ENCODE data around the gene CCDC15. TPM values are rescaled to one million over a fixed set of nuclear protein-coding genes. Genes with fewer than 3 reads are reported as not detected.

The CCDC15 gene
- total and polyA plus RNA-seq, 2 experiments from 2014 or later, result 1.1 to 2.3 TPM

GRCh38 chr11:125064070-125064469, 110.1 kb downstream of the CCDC15 start:
- WGBS (ENCODE audit: low lambda C conversion rate, missing lambda C conversion rate), result 63% methylated on average over 7 of the region's 7 CpGs
- H3K4me2 ChIP-seq, result peak overlapping the region; percentile 100
- H3K4me3 ChIP-seq, result no peak overlapping the region
- H2AFZ ChIP-seq, result no peak overlapping the region
- peaks cover 5% of the 10 kb centered on the region for H3K4me1 ChIP-seq (ENCODE audit: insufficient read depth)
- peaks cover 44% of the 10 kb centered on the region for H3K27me3 ChIP-seq
- H3K36me3 ChIP-seq (replicated peaks; ENCODE audit: insufficient read depth, low read depth), result no peaks in the 10 kb centered on the region
- H3K9me2 ChIP-seq (replicated peaks; ENCODE audit: insufficient read depth), result no peaks in the 10 kb centered on the region
- H3K27ac ChIP-seq, result no peak overlapping the region
- H4K20me1 ChIP-seq (ENCODE audit: insufficient read depth, poor library complexity, severe bottlenecking), result no peaks in the 10 kb centered on the region
- no peak for DNase-seq (ENCODE audit: low spot score)
- H3K79me2 ChIP-seq, result no peaks in the 10 kb centered on the region
- H3K9me3 ChIP-seq (ENCODE audit: low read depth), result no peaks in the 10 kb centered on the region
- no peak for TF ChIP-seq EZH2 (IDR thresholded peaks at IDR 0.05; ENCODE audit: borderline replicate concordance)
- no peak for TF ChIP-seq EZH2phosphoT487 (IDR thresholded peaks at IDR 0.05; ENCODE audit: low read depth, severe bottlenecking, unreplicated experiment)
- no peak for TF ChIP-seq CTCF (IDR thresholded peaks at IDR 0.05; ENCODE audit: poor library complexity)

DNA sequence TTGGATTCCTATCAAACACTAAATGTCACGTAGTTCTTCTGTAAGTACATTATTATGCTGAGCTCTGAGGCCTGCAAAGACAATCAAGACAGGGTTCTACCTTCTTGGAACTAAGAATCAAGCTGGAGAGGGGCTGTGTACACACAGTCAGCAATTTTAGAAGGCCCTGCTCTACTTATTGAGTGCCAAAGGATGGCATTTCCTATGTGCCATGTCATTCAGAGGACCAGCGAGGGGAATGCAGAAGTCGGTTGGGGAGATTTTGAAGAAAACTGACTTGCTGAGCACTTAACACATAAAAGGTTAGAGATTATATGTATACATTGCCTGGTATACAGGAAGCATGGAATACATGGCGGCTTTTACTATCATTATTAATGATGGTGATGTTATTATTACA, 114.4 kb downstream of the CCDC15 start:
- no peak overlapping the region for H3K27ac ChIP-seq
- no peaks in the 10 kb centered on the region for H3K9me2 ChIP-seq (replicated peaks; ENCODE audit: insufficient read depth)
- no peak overlapping the region for H3K4me2 ChIP-seq
- no peak overlapping the region for H3K4me3 ChIP-seq
- H4K20me1 ChIP-seq (ENCODE audit: insufficient read depth, poor library complexity, severe bottlenecking), result no peaks in the 10 kb centered on the region
- H3K27me3 ChIP-seq, result peaks cover 26% of the 10 kb centered on the region
- no peaks in the 10 kb centered on the region for H3K36me3 ChIP-seq (replicated peaks; ENCODE audit: insufficient read depth, low read depth)
- DNase-seq (ENCODE audit: low spot score), result no peak
- no peaks in the 10 kb centered on the region for H3K79me2 ChIP-seq
- H3K4me1 ChIP-seq (ENCODE audit: insufficient read depth), result peaks cover 27% of the 10 kb centered on the region
- 94% methylated on average over 4 of the region's 4 CpGs for WGBS (ENCODE audit: low lambda C conversion rate, missing lambda C conversion rate)
- H3K9me3 ChIP-seq (ENCODE audit: low read depth), result no peaks in the 10 kb centered on the region
- no peak overlapping the region for H2AFZ ChIP-seq
- TF ChIP-seq EZH2 (IDR thresholded peaks at IDR 0.05; ENCODE audit: borderline replicate concordance) (no peak), CTCF (IDR thresholded peaks at IDR 0.05; ENCODE audit: poor library complexity) (no peak), EZH2phosphoT487 (IDR thresholded peaks at IDR 0.05; ENCODE audit: low read depth, severe bottlenecking, unreplicated experiment) (no peak)

DNA sequence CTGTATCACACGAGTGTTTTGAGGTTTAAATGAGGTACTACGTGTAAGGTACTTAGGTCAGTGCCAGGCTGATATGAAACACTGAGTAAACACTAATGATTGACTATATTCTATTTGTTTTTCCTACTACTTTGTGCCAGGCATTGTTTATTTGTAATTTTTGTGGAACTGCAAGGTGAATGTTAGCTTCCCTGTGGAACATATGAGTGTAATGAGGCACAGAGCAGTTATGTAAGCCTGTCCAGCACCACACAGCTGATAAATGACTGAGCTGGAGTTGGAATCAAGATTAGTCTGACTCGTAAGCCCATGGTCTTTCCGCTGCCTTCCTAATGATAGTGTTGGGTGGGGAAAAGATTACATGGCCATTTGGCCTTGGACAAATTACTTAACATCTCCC, 115.0 kb downstream of the CCDC15 start:
- Histone ChIP-seq H3K36me3 (replicated peaks; ENCODE audit: insufficient read depth, low read depth) (no peaks in the 10 kb centered on the region), H3K9me3 (ENCODE audit: low read depth) (no peaks in the 10 kb centered on the region), H3K79me2 (no peaks in the 10 kb centered on the region), H3K27me3 (peaks cover 20% of the 10 kb centered on the region), H3K4me1 (ENCODE audit: insufficient read depth) (peaks cover 21% of the 10 kb centered on the region), H3K9me2 (replicated peaks; ENCODE audit: insufficient read depth) (no peaks in the 10 kb centered on the region), H3K4me2 (no peak overlapping the region), H3K4me3 (no peak overlapping the region), H4K20me1 (ENCODE audit: insufficient read depth, poor library complexity, severe bottlenecking) (no peaks in the 10 kb centered on the region), H3K27ac (no peak overlapping the region), H2AFZ (no peak overlapping the region)
- 73% methylated on average over 4 of the region's 4 CpGs for WGBS (ENCODE audit: low lambda C conversion rate, missing lambda C conversion rate)
- no peak for DNase-seq (ENCODE audit: low spot score)
- TF ChIP-seq CTCF (IDR thresholded peaks at IDR 0.05; ENCODE audit: poor library complexity), result no peak
- TF ChIP-seq EZH2phosphoT487 (IDR thresholded peaks at IDR 0.05; ENCODE audit: low read depth, severe bottlenecking, unreplicated experiment), result no peak
- TF ChIP-seq EZH2 (IDR thresholded peaks at IDR 0.05; ENCODE audit: borderline replicate concordance), result no peak

DNA sequence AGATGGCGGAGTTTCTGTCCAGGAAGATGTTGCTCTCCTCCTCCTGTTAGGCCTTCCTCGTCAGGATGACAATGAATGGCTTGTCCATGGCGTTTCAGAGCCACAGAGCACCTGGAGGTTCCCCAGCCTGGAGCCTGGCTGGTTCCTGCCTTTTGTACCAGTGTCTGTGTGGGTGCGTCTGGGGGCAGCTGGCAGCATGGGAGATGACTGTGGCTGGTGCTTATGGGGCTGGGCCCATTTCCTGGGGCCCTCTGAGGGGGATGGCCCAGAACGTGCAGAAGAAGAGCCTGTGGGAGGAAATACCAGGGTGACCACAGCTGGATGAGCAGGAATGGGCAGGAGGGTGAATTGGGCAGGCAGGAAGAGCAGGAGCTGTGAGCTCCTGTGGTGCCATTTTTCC, 115.8 kb downstream of the CCDC15 start:
- no peak for TF ChIP-seq EZH2phosphoT487 (IDR thresholded peaks at IDR 0.05; ENCODE audit: low read depth, severe bottlenecking, unreplicated experiment)
- no peaks in the 10 kb centered on the region for H3K9me2 ChIP-seq (replicated peaks; ENCODE audit: insufficient read depth)
- no peak overlapping the region for H3K4me2 ChIP-seq
- H2AFZ ChIP-seq, result no peak overlapping the region
- no peak for DNase-seq (ENCODE audit: low spot score)
- H3K9me3 ChIP-seq (ENCODE audit: low read depth), result no peaks in the 10 kb centered on the region
- no peak overlapping the region for H3K27ac ChIP-seq
- no peaks in the 10 kb centered on the region for H4K20me1 ChIP-seq (ENCODE audit: insufficient read depth, poor library complexity, severe bottlenecking)
- WGBS (ENCODE audit: low lambda C conversion rate, missing lambda C conversion rate), result 85% methylated on average over 5 of the region's 5 CpGs
- no peaks in the 10 kb centered on the region for H3K36me3 ChIP-seq (replicated peaks; ENCODE audit: insufficient read depth, low read depth)
- H3K4me3 ChIP-seq, result no peak overlapping the region
- H3K4me1 ChIP-seq (ENCODE audit: insufficient read depth), result peaks cover 21% of the 10 kb centered on the region
- H3K79me2 ChIP-seq, result no peaks in the 10 kb centered on the region
- H3K27me3 ChIP-seq, result peaks cover 12% of the 10 kb centered on the region
